K562 (cell line): ENCODE results near the gene POLR1B. TPM values are rescaled to one million over a fixed set of nuclear protein-coding genes. Genes with fewer than 3 reads are reported as not detected.

Experiments used
- ATAC-seq: fragments of 200-7000 bp; cut with Tn5 transposase; 3 replicates; pipeline ENCODE4 v1.9.1; 2020; ENCODE audit warnings: moderate library complexity
- BruUV-seq: library from RNA; stranded (reverse); fragments of 400-500 nt; replicated peaks from 2 replicates; lab custom pipeline; 2021; lab: Mats Ljungman, UMichigan
- CTCF ChIA-PET: fragments of 300-600 bp; formaldehyde crosslinking; extraction: SDS; loops from one replicate; lab custom pipeline; 2021; ENCODE audit warnings: low intra/inter-chr PET ratio; lab: Yijun Ruan, JAX
- POLR2A ChIA-PET: fragments of 300-600, 350-650 bp; sonication (Branson Sonifier 250); formaldehyde crosslinking; extraction: SDS; loops from one replicate; lab custom pipeline; 2021; ENCODE audit warnings: antibody characterized with exemption, inconsistent platforms; lab: Yijun Ruan, JAX
- DNase-seq, 4 experiments: peaks; one replicate each; pipeline versions ENCODE4 v3.0.0 to v3.0.0-alpha.2; 2011 to 2018; ENCODE audit warnings: low spot score in 3 of 4, mixed read lengths in 3 of 4; ENCODE audit errors: extremely low read depth in 1 of 4
- FAIRE-seq: peaks from 2 replicates; lab custom pipeline; 2011; peaks lifted over from hg19 to GRCh38; lab: Jason Lieb, UNC
- H2AFZ ChIP-seq: 2 replicates; pipeline ENCODE4 v1.6.0; 2011; ENCODE audit warnings: low read depth, low read length, control low read depth, inconsistent platforms
- H3K27ac ChIP-seq: fragments of 200-600 bp; 3 replicates; pipeline ENCODE4 v1.8.0; 2011; ENCODE audit warnings: low read depth, mild to moderate bottlenecking, control low read depth, inconsistent platforms, low read length, moderate library complexity, mixed read lengths; ENCODE audit errors: extremely low read depth
- H3K27me3 ChIP-seq, 2 experiments: fragments of 300-600 bp in 1 of 2; 2 replicates in 1 of 2; 3 replicates in 1 of 2; pipeline versions ENCODE4 v1.6.0 to v1.8.0; 2011; ENCODE audit warnings: inconsistent platforms in 2 of 2, low read length in 2 of 2, mild to moderate bottlenecking in 1 of 2, mixed read lengths in 1 of 2, moderate library complexity in 1 of 2; ENCODE audit not compliant: control insufficient read depth in 2 of 2, insufficient read depth in 2 of 2
- H3K36me3 ChIP-seq: fragments of 300-600 bp; 3 replicates; pipeline ENCODE4 v1.8.0; 2011; ENCODE audit warnings: mild to moderate bottlenecking, low read length, inconsistent platforms; ENCODE audit not compliant: control insufficient read depth, insufficient read depth
- H3K4me1 ChIP-seq, 2 experiments: fragments of 200-600 bp in 1 of 2; replicated peaks in 1 of 2; 2 replicates in 1 of 2; 3 replicates in 1 of 2; pipeline versions ENCODE4 v1.5.1 to v1.8.0; 2011; ENCODE audit warnings: inconsistent platforms in 2 of 2, low read length in 2 of 2, mild to moderate bottlenecking in 1 of 2, mixed read lengths in 1 of 2, moderate library complexity in 1 of 2; ENCODE audit not compliant: control insufficient read depth in 2 of 2, insufficient read depth in 2 of 2
- H3K4me2 ChIP-seq: 2 replicates; pipeline ENCODE4 v1.6.1; 2011; ENCODE audit warnings: low read length, control low read depth, inconsistent platforms, mixed read lengths; ENCODE audit not compliant: insufficient read depth
- H3K4me3 ChIP-seq: fragments of 200-600 bp; sonication (generic), shearing (Covaris generic); 2 replicates; pipeline ENCODE4 v1.5.1; 2016; ENCODE audit warnings: control low read depth, inconsistent platforms
- H3K79me2 ChIP-seq: fragments of 200-600 bp; 3 replicates; pipeline ENCODE4 v1.8.0; 2011; ENCODE audit warnings: low read length, inconsistent platforms; ENCODE audit not compliant: control insufficient read depth, insufficient read depth
- H3K9ac ChIP-seq, 2 experiments: 2 replicates each; pipeline versions ENCODE4 v1.6.0 to v1.6.1; 2011; ENCODE audit warnings: low read depth in 2 of 2, low read length in 2 of 2, control low read depth in 1 of 2, inconsistent platforms in 1 of 2, mild to moderate bottlenecking in 1 of 2, mixed read lengths in 1 of 2; ENCODE audit not compliant: insufficient read depth in 1 of 2
- H3K9me1 ChIP-seq: one replicate; pipeline ENCODE4 v1.6.0; 2011; ENCODE audit warnings: inconsistent platforms, mild to moderate bottlenecking, low read length, moderate library complexity; ENCODE audit not compliant: control insufficient read depth, insufficient read depth
- H3K9me3 ChIP-seq: replicated peaks from 2 replicates; pipeline ENCODE4 v1.5.1; 2011; ENCODE audit warnings: low read depth, low read length, inconsistent platforms; ENCODE audit not compliant: control insufficient read depth, insufficient read depth
- H4K20me1 ChIP-seq: replicated peaks from 2 replicates; pipeline ENCODE4 v1.6.1; 2011; ENCODE audit warnings: low read length, inconsistent platforms, mixed read lengths; ENCODE audit not compliant: control insufficient read depth, insufficient read depth
- ZNF121 ChIP-seq: sonication (generic); formaldehyde crosslinking; conservative IDR thresholded peaks from 2 replicates; pipeline ENCODE4 v1.8.0; 2022; ENCODE audit warnings: missing genetic modification reagents
- WGBS: fragments of 100-300 bp; shearing (Covaris generic); methylation state at CpG from one replicate; pipeline ENCODE4 v1.1.6; 2016; ENCODE audit warnings: low coverage, mixed read lengths; ENCODE audit not compliant: insufficient coverage; ENCODE audit errors: missing lambda C conversion rate; 5-methylcytosine and 5-hydroxymethylcytosine counted together
- in situ Hi-C: fragments of 300-500 bp; cut with MboI; formaldehyde crosslinking; loops from 4 replicates; pipeline ENCODE4 v1.15.0; 2018; ENCODE audit warnings: inconsistent platforms, mixed read lengths
- intact Hi-C: fragments of 100-400 bp; cut with micrococcal nuclease; formaldehyde crosslinking; loops from 2 replicates; pipeline ENCODE4 v1.14.2; 2022
- polyA plus RNA-seq, 8 experiments: library from polyadenylated mRNA; depleted of rRNA in 4 of 8; stranded (reverse) in 5 of 8; unstranded in 3 of 8; fragments of >200 nt; fragmentation: Nextera tagmentation in 2 of 8; fragmentation: Illumina TruSeq in 1 of 8; extraction: Ambion mirVana in 2 of 8; extraction: Trizol in 1 of 8; gene quantifications; 2 replicates each; pipeline versions ENCODE4 v1.2.1 to v1.2.3, GENCODE V29; 2011 to 2014; ENCODE audit warnings: inconsistent platforms in 1 of 8, missing spikeins in 1 of 8
- total RNA-seq, 7 experiments: library from RNA; depleted of rRNA in 6 of 7; stranded (reverse); fragments of >200 nt in 6 of 7; fragmentation: Illumina TruSeq in 2 of 7; extraction: Trizol in 2 of 7; gene quantifications; 2 replicates each; pipeline versions ENCODE4 v1.2.1 to v1.2.3, GENCODE V29; 2011 to 2021; ENCODE audit warnings: low replicate concordance in 1 of 7
- TF ChIP-seq, protein P1 (sequence below): fragments of 450-650 bp; IDR thresholded peaks from 2 replicates; pipeline ENCODE4 v1.6.1; 2016; ENCODE audit warnings: mild to moderate bottlenecking

POLR1B gene
- total and polyA plus RNA-seq, 9 of the 15 experiments (the other 6 are each of a cell fraction or from before 2014, with no cell fraction given): 19.8 to 55.1 (median 40.2) TPM

DNA sequence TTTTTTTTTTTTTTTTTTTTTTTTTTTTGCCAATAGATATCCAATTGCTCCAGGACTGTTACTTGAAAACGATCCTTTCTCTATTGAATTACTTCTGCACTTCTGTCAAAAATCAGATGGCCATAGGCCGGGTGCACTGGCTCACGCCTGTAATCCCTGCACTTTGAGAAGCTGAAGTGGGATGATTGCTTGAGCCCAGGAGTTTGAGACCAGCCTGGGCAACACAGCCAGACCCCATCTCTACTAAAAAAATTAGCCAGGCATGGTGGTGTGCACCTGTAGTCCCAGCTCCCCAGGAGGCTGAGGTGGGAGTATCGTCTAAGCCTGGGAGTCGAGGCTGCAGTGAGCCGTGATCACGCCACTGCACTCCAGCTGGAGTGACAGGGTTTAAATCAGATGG, 37.8 kb downstream of the POLR1B start:
- in situ Hi-C loops: loop anchor here (10.0 kb wide), 2 partner anchors 455 to 675 kb away; no protein-coding TSS in a partner anchor
- ATAC-seq: no peak
- H2AFZ ChIP-seq: no peak overlapping the region
- peak; percentile 61 for TF ChIP-seq ZNF121 (CRISPR knock-in tag)
- TF ChIP-seq, protein P1, sequence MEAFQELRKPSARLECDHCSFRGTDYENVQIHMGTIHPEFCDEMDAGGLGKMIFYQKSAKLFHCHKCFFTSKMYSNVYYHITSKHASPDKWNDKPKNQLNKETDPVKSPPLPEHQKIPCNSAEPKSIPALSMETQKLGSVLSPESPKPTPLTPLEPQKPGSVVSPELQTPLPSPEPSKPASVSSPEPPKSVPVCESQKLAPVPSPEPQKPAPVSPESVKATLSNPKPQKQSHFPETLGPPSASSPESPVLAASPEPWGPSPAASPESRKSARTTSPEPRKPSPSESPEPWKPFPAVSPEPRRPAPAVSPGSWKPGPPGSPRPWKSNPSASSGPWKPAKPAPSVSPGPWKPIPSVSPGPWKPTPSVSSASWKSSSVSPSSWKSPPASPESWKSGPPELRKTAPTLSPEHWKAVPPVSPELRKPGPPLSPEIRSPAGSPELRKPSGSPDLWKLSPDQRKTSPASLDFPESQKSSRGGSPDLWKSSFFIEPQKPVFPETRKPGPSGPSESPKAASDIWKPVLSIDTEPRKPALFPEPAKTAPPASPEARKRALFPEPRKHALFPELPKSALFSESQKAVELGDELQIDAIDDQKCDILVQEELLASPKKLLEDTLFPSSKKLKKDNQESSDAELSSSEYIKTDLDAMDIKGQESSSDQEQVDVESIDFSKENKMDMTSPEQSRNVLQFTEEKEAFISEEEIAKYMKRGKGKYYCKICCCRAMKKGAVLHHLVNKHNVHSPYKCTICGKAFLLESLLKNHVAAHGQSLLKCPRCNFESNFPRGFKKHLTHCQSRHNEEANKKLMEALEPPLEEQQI: no peak
- TF ChIP-seq, all 486 proteins: peak for 1
- no peak overlapping the region for H3K4me3 ChIP-seq
- H4K20me1 ChIP-seq: no peaks in the 10 kb centered on the region
- POLR2A ChIA-PET: interaction anchor here (0.5 kb wide), 1 partner anchor 379 kb away, joined by 3 read pairs; no protein-coding TSS in a partner anchor
- no peaks in the 10 kb centered on the region for H3K9me3 ChIP-seq
- H3K4me1 ChIP-seq: peaks cover 7 to 12% of the 10 kb centered on the region in 2 experiments; a peak in 4 of 5 replicates
- no peak overlapping the region for H3K4me2 ChIP-seq
- no TSS peak for BruUV-seq
- 71% methylated on average over 7 of the region's 7 CpGs for WGBS
- no peak overlapping the region for H3K9ac ChIP-seq
- peaks cover 12% of the 10 kb centered on the region for H3K79me2 ChIP-seq
- H3K27me3 ChIP-seq: no peaks in the 10 kb centered on the region
- peaks cover 21% of the 10 kb centered on the region; the same call in 2 of the 3 replicates for H3K36me3 ChIP-seq
- DNase-seq: no peak
- H3K27ac ChIP-seq: no peak overlapping the region
- intact Hi-C loops: loop anchor here (5.0 kb wide), 3 partner anchors 38 to 693 kb away; partner anchors contain the start of genes POLR1B and ZC3H6
- CTCF ChIA-PET: interaction anchor here (0.5 kb wide), 1 partner anchor 362 kb away, joined by 3 read pairs; no protein-coding TSS in a partner anchor
- no peaks in the 10 kb centered on the region for H3K9me1 ChIP-seq
- no peak for FAIRE-seq
